ENCODE data around the gene UROC1.

DNA sequence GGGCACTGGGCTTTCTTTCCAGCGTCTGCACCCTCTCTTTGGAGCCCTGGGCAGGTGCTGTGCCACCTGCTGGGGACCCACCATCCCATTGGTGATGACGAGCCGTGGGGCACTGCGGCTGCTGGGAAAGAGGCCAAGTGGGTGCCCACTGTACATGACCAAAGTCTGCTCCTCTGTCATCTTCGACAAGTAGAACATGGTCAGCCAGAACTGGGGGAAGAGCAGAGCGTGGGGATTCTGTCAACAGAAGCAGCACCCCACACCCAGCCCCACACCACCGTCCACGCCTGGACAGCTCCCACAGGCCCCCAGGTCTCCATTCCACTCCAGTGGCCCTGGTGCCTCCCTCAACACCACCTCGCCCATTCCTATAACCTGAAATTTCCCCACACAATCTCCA is 9.7 kb downstream of the UROC1 start:
- TF ChIP-seq, protein P1, sequence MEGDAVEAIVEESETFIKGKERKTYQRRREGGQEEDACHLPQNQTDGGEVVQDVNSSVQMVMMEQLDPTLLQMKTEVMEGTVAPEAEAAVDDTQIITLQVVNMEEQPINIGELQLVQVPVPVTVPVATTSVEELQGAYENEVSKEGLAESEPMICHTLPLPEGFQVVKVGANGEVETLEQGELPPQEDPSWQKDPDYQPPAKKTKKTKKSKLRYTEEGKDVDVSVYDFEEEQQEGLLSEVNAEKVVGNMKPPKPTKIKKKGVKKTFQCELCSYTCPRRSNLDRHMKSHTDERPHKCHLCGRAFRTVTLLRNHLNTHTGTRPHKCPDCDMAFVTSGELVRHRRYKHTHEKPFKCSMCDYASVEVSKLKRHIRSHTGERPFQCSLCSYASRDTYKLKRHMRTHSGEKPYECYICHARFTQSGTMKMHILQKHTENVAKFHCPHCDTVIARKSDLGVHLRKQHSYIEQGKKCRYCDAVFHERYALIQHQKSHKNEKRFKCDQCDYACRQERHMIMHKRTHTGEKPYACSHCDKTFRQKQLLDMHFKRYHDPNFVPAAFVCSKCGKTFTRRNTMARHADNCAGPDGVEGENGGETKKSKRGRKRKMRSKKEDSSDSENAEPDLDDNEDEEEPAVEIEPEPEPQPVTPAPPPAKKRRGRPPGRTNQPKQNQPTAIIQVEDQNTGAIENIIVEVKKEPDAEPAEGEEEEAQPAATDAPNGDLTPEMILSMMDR (IDR thresholded peaks at IDR 0.05) = no peak
- TF ChIP-seq POLR2AphosphoS5 (IDR thresholded peaks at IDR 0.05) = no peak
- TF ChIP-seq EP300 (IDR thresholded peaks at IDR 0.05) = no peak
- TF ChIP-seq POLR2A (IDR thresholded peaks at IDR 0.05) = no peak
